BJ (cell line): ENCODE data around the gene SPATA16. TPM values are rescaled to one million over a fixed set of nuclear protein-coding genes. Genes with fewer than 3 reads are reported as not detected.
"Not testable (repeated sequence)": the region's sequence is repeated elsewhere in the genome, so short reads cannot be mapped to it uniquely, and the experiment has no call there.

Source experiments
- CTCF ChIA-PET: fragments of 350-600 bp; formaldehyde crosslinking; extraction: SDS; loops from one replicate; lab custom pipeline; 2021; ENCODE audit warnings: antibody characterized with exemption, inconsistent platforms; lab: Yijun Ruan, JAX
- POLR2A ChIA-PET: fragments of 300-600 bp; sonication (Branson Sonifier 250); formaldehyde crosslinking; extraction: SDS; loops from one replicate; lab custom pipeline; 2021; ENCODE audit warnings: antibody characterized with exemption; lab: Charles Lee
- DNase-seq: peaks from one replicate; pipeline ENCODE4 v3.0.0-alpha.2; 2011; ENCODE audit warnings: low read depth
- H3K27me3 ChIP-seq: 2 replicates; pipeline ENCODE4 v1.6.0; 2011; ENCODE audit warnings: low read length; ENCODE audit not compliant: control insufficient read depth, insufficient read depth
- H3K36me3 ChIP-seq: 2 replicates; pipeline ENCODE4 v1.5.1; 2011; ENCODE audit warnings: low read length; ENCODE audit not compliant: control insufficient read depth, insufficient read depth
- H3K4me3 ChIP-seq: 2 replicates; pipeline ENCODE4 v1.5.1; 2011; ENCODE audit warnings: low read depth, mild to moderate bottlenecking, control low read depth, low read length
- CTCF ChIP-seq: IDR thresholded peaks from 2 replicates; pipeline ENCODE4 v1.5.1; 2011; ENCODE audit warnings: low read depth, mild to moderate bottlenecking, control low read depth, inconsistent platforms, low read length, moderate library complexity; ENCODE audit not compliant: insufficient read depth
- polyA minus RNA-seq: library from RNA; depleted of rRNA, polyadenylated mRNA; stranded (reverse); fragments of >200 nt; gene quantifications from 2 replicates; pipeline ENCODE4 v1.2.3, GENCODE V29; 2011; rRNA and poly(A)+ RNA removed
- polyA plus RNA-seq: library from polyadenylated mRNA; depleted of rRNA; stranded (reverse); fragments of >200 nt; gene quantifications from 2 replicates; pipeline ENCODE4 v1.2.3, GENCODE V29; 2011; rRNA removed

Gene SPATA16
- polyA plus RNA-seq: not detected in 2 replicates
- polyA minus RNA-seq: not detected in 2 replicates

- DNase-seq: no peak
- ChIA-PET POLR2A (no interaction called here), CTCF (no interaction called here)
These were observed at the start of gene SPATA16 for GRCh38 chr3:173140986-173141385. Gene SPATA16 (minus strand): TSS chr3:173141235. CDS start chr3:173117731, 23,504 bp downstream.

GRCh38 chr3:173183022-173183421, 42.0 kb upstream of the SPATA16 start:
- POLR2A ChIA-PET, H3K4me3 ChIP-seq, H3K36me3 ChIP-seq, H3K27me3 ChIP-seq, DNase-seq, CTCF ChIA-PET: not testable (repeated sequence)

More at GRCh38 chr3:173140986-173141385, at the start of gene SPATA16:
- no peaks in the 10 kb centered on the region for H3K36me3 ChIP-seq
- no peaks in the 10 kb centered on the region for H3K27me3 ChIP-seq
- no peak for TF ChIP-seq CTCF
- H3K4me3 ChIP-seq: no peak within 1 kb of the TSS

GRCh38 chr3:173173652-173174051, 32.6 kb upstream of the SPATA16 start:
- CTCF ChIA-PET: interaction anchor here (0.6 kb wide), 1 partner anchor 266 kb away, joined by 3 read pairs; no protein-coding TSS in a partner anchor
- H3K27me3 ChIP-seq: no peaks in the 10 kb centered on the region
- TF ChIP-seq CTCF: no peak
- no peak for DNase-seq
- H3K4me3 ChIP-seq: no peak overlapping the region
- H3K36me3 ChIP-seq: no peaks in the 10 kb centered on the region
- POLR2A ChIA-PET: no interaction called here

GRCh38 chr3:173159139-173159538, 18.1 kb upstream of the SPATA16 start:
- DNase-seq, POLR2A ChIA-PET, H3K27me3 ChIP-seq, H3K36me3 ChIP-seq, H3K4me3 ChIP-seq, CTCF ChIA-PET: not testable (repeated sequence)

GRCh38 chr3:173156533-173156932, 15.5 kb upstream of the SPATA16 start:
- H3K36me3 ChIP-seq, H3K27me3 ChIP-seq, DNase-seq, POLR2A ChIA-PET, H3K4me3 ChIP-seq, CTCF ChIA-PET: not testable (repeated sequence)

GRCh38 chr3:173153631-173154030, 12.6 kb upstream of the SPATA16 start:
- POLR2A ChIA-PET: no interaction called here
- DNase-seq: no peak
- Histone ChIP-seq H3K27me3 (no peaks in the 10 kb centered on the region), H3K36me3 (no peaks in the 10 kb centered on the region), H3K4me3 (no peak overlapping the region)
- CTCF ChIA-PET: no interaction called here
- TF ChIP-seq CTCF: no peak

- Histone ChIP-seq H3K4me3 (no peak overlapping the region), H3K27me3 (no peaks in the 10 kb centered on the region), H3K36me3 (no peaks in the 10 kb centered on the region)
- no peak for TF ChIP-seq CTCF
- ChIA-PET CTCF (no interaction called here), POLR2A (no interaction called here)
- DNase-seq: no peak
These were observed 1.6 kb downstream of the SPATA16 start for GRCh38 chr3:173139420-173139819.
